GM12891 (cell line): ENCODE data around the gene GPR62.

Experiments used
- DNase-seq: peaks from one replicate; pipeline ENCODE4 v3.0.0; 2011; ENCODE audit warnings: low spot score; ENCODE audit not compliant: insufficient read length
- FAIRE-seq: peaks from 2 replicates; lab custom pipeline; 2011; peaks lifted over from hg19 to GRCh38; lab: Jason Lieb, UNC
- PAX5 ChIP-seq: IDR thresholded peaks from 2 replicates; pipeline ENCODE4 v1.6.1; 2011; ENCODE audit warnings: low read length, moderate library complexity, mild to moderate bottlenecking; ENCODE audit not compliant: insufficient read depth, severe bottlenecking
- POLR2A ChIP-seq: IDR thresholded peaks from 2 replicates; pipeline ENCODE4 v1.6.1; 2011; ENCODE audit warnings: low read depth, low read length, control low read depth
- POLR2AphosphoS5 ChIP-seq: IDR thresholded peaks from 2 replicates; pipeline ENCODE4 v1.6.1; 2011; ENCODE audit warnings: low read depth, low read length, control low read depth
- POU2F2 ChIP-seq: IDR thresholded peaks from 2 replicates; pipeline ENCODE4 v1.6.1; 2011; ENCODE audit warnings: low read depth, mild to moderate bottlenecking, control low read depth, low read length, moderate library complexity
- SPI1 ChIP-seq: IDR thresholded peaks from 2 replicates; pipeline ENCODE4 v1.6.1; 2011; ENCODE audit warnings: low read depth, low read length, control low read depth
- TAF1 ChIP-seq: IDR thresholded peaks from 2 replicates; pipeline ENCODE4 v1.6.1; 2011; ENCODE audit warnings: low read depth, low read length, control low read depth

Gene GPR62

GRCh38 chr3:51955893-51956770 is 951 bp downstream of the GPR62 start:
- TF ChIP-seq SPI1 (no peak), POU2F2 (no peak), POLR2AphosphoS5 (no peak), TAF1 (no peak), POLR2A (no peak), PAX5 (no peak)
- DNase-seq = peak; percentile 59

GRCh38 chr3:51957520-51958205 is 2.5 kb downstream of the GPR62 start:
- FAIRE-seq (no peak), DNase-seq (no peak)
- TF ChIP-seq SPI1 = no peak
- no peak for TF ChIP-seq POU2F2
- TF ChIP-seq TAF1 = no peak
- no peak for TF ChIP-seq POLR2AphosphoS5
- no peak for TF ChIP-seq PAX5
- TF ChIP-seq POLR2A = no peak

More at GRCh38 chr3:51955893-51956770, 951 bp downstream of the GPR62 start:
- FAIRE-seq = peak; percentile 63

GRCh38 chr3:51958603-51959521 is 3.7 kb downstream of the GPR62 start:
- TF ChIP-seq SPI1 (no peak), POLR2A (no peak), TAF1 (no peak), PAX5 (no peak), POU2F2 (no peak), POLR2AphosphoS5 (no peak)
- DNase-seq (no peak), FAIRE-seq (no peak)

- TF ChIP-seq TAF1 (no peak), POLR2AphosphoS5 (no peak), POLR2A (no peak), SPI1 (no peak), PAX5 (no peak)
- FAIRE-seq = no peak
- DNase-seq = no peak
These were observed 4.5 kb downstream of the GPR62 start for GRCh38 chr3:51959651-51960050.

GRCh38 chr3:51960386-51960785 is 5.2 kb downstream of the GPR62 start:
- TF ChIP-seq PAX5 (no peak), TAF1 (no peak), POLR2AphosphoS5 (no peak), POU2F2 (no peak), SPI1 (no peak), POLR2A (no peak)
- FAIRE-seq (no peak), DNase-seq (no peak)

- TF ChIP-seq TAF1 (no peak), POLR2A (no peak), POLR2AphosphoS5 (no peak), PAX5 (no peak), SPI1 (no peak), POU2F2 (no peak)
- FAIRE-seq = no peak
- DNase-seq = no peak
These were observed 5.8 kb downstream of the GPR62 start for GRCh38 chr3:51961011-51961410.

- DNase-seq (no peak), FAIRE-seq (no peak)
- TF ChIP-seq POU2F2 = no peak
These were observed 6.7 kb downstream of the GPR62 start for GRCh38 chr3:51961602-51962569.

- no peak for FAIRE-seq
- DNase-seq = no peak
- TF ChIP-seq TAF1 (no peak), SPI1 (no peak), POLR2A (no peak), POLR2AphosphoS5 (no peak), POU2F2 (no peak), PAX5 (no peak)
These were observed 7.8 kb downstream of the GPR62 start for GRCh38 chr3:51962854-51963530.
